Measurements from ENCODE around the gene ZNF747.
"Not testable (repeated sequence)": the region's sequence is repeated elsewhere in the genome, so short reads cannot be mapped to it uniquely, and the experiment has no call there.

ZNF747 gene

GRCh38 chr16:30526137-30526822 lies 8.4 kb downstream of the ZNF747 start, which contains the start of gene ZNF768:
ZNF768 (minus strand) TSS chr16:30526566; CDS start chr16:30526413, 153 bp downstream.
- TF ChIP-seq CTCF (IDR thresholded peaks at IDR 0.05; ENCODE audit: low read depth, low read length, missing control alignments), result no peak
- no peak for DNase-seq (ENCODE audit: extremely low read depth, low read depth)
- H3K4me3 ChIP-seq (replicated peaks; ENCODE audit: low read depth, low read length), result peak within 1 kb of the TSS; percentile 68

GRCh38 chr16:30525844-30526136 lies 8.9 kb downstream of the ZNF747 start:
- TF ChIP-seq CTCF (IDR thresholded peaks at IDR 0.05; ENCODE audit: low read depth, low read length, missing control alignments), result no peak

GRCh38 chr16:30524575-30525568 lies 9.8 kb downstream of the ZNF747 start:
- TF ChIP-seq CTCF (IDR thresholded peaks at IDR 0.05; ENCODE audit: low read depth, low read length, missing control alignments), result no peak
- DNase-seq (ENCODE audit: extremely low read depth, low read depth), result no peak
- H3K4me3 ChIP-seq (replicated peaks; ENCODE audit: low read depth, low read length), result no peak overlapping the region

More at GRCh38 chr16:30525844-30526136, 8.9 kb downstream of the ZNF747 start:
- DNase-seq (ENCODE audit: extremely low read depth, low read depth), result no peak
- H3K4me3 ChIP-seq (replicated peaks; ENCODE audit: low read depth, low read length), result peak overlapping the region; percentile 68

- TF ChIP-seq CTCF (IDR thresholded peaks at IDR 0.05; ENCODE audit: low read depth, low read length, missing control alignments), result no peak
- no peak overlapping the region for H3K4me3 ChIP-seq (replicated peaks; ENCODE audit: low read depth, low read length)
- DNase-seq (ENCODE audit: extremely low read depth, low read depth), result no peak
Observed at GRCh38 chr16:30523768-30524574, 10.7 kb downstream of the ZNF747 start.

- H3K4me3 ChIP-seq (replicated peaks; ENCODE audit: low read depth, low read length); DNase-seq (ENCODE audit: extremely low read depth, low read depth): not testable (repeated sequence)
Observed at GRCh38 chr16:30522702-30523463, 11.8 kb downstream of the ZNF747 start.

- TF ChIP-seq CTCF (IDR thresholded peaks at IDR 0.05; ENCODE audit: low read depth, low read length, missing control alignments), result no peak
- no peak for DNase-seq (ENCODE audit: extremely low read depth, low read depth)
- no peak overlapping the region for H3K4me3 ChIP-seq (replicated peaks; ENCODE audit: low read depth, low read length)
Observed at GRCh38 chr16:30521873-30522641, 12.6 kb downstream of the ZNF747 start.

Measured in HFF-Myc (cell line).